Stimulated activated CD4-positive, alpha-beta T cell treated with anti-CD3 and anti-CD28 coated beads, Interleukin-4, amount 100 ng/mL, for 1 hour (primary cell): ENCODE data around the gene PEMT.

Source experiments
- DNase-seq: peaks from one replicate; pipeline ENCODE4 v3.0.0-alpha.2; 2020

The PEMT gene

GRCh38 chr17:17528696-17529652, 62.5 kb downstream of the PEMT start:
- no peak for DNase-seq

DNA sequence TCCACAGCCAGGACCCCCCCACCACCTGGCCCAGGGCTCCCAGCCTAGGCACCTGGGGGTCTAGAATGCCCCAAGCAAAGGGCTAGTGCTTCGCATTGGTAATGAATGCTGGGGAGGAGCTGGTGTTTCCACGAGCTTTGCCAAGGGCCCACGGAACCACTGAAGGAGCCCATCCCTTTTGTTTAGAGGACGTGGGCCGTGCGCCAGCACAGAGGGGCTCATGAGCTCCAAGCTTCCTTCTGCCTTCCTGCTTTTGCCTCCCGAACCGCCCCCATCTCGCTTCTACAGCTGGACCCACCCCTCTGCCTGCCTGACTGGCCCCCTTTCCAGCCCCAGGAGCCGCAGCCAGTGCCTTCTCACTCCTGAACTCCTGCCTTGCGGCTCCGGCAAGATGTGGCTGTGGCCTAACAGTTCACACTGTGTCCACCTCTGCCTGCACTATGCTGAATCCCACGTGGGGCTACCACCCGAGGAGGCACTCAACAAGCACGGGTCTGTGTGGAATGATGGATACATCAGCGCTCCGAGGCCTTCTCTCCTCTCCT, 63.5 kb downstream of the PEMT start:
- no peak for DNase-seq

DNA sequence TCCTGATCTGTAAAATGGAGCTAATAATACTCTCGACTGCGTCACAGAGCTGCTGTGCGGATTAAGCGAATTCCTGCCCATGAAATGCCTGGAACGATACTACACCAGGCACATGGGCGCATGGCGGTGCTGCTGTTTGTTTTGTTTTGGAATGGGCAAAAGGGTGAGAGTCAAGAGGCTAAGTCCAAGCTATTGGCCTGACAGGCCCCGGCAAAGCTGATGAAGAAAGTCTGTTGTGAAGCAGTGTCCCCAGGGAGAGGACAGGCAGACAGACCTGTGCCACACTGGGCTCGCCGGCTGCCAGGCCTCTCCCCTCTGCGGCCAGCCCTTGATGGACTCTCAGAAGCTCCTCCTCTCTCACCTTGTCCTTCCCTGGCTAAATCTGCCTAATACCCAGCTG, 64.0 kb downstream of the PEMT start:
- DNase-seq: no peak

DNA sequence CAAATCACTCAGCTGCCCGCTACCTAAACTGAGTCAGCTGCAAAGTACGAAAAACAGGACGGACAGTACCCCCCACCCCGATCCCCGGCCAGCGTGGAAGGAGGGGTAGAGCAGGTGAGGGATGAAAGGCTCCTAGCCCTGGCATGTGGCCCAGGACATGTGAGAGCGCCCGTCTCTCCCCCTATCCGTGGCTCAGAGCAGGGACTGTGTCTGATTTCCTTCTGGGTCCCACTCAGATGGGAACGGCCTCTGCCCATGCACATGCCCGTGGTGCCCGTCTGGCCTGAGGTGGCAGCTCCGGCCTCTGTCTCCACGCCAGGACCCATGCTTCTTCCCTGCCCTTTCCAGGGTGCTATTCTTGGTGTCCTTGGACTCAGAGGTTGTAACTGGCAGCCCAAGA, 65.1 kb downstream of the PEMT start:
- no peak for DNase-seq

GRCh38 chr17:17525956-17526355, 65.6 kb downstream of the PEMT start:
- no peak for DNase-seq

DNA sequence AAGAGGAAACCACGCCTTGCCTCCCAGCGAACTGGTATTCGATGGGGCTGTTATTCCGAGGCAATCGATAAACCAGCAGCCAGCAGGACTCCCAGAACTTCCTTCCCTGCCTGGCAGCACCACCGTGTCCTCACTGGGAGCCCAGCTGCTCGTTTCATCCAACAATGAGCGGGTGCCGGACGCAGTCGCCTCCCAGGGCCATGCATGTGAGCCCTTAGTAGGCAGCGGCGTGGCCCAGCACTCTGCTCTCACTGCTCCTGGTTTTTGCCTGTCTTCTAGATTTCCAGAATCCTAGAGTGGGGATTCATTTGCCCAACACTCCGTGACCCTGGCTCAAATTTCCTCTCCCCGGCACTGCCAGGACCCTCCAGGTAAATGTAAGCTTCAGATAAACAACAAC, 66.2 kb downstream of the PEMT start:
- DNase-seq: no peak

DNA sequence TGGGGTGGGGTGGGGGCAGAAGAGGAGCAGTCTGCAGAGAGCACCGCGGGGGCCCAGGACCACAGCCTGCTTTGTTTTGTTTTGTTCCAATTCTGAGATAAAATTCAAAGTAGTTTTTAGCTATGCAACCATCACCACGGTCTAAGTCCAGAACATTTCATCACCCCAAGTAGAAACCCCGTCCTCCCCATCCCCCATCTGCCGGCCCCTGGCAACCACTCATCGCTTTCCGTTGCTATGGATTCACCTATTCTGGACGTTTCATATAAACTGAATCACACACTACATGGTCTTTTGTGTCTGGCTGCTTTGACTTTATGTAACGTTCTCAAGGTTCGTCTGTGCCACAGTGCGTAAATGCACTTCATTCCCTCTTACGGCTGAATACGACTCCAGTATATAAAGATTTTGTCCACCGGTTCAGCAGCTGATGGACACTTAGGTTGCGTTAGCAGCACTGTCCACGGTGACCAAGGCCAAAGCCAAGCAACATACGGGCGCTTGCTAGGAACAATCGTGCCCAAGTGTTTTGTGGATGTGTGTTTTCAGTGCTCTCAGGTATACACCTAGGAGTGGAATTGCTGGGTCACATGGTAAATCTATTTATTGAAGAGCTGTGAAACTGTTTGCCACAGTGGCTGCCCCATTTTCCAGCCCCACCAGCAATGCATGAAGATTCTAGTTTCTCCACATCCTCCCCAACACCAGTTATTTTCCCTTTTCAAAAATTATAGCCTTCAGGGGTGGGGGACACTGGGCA, 67.6 kb downstream of the PEMT start:
- DNase-seq: no peak

DNA sequence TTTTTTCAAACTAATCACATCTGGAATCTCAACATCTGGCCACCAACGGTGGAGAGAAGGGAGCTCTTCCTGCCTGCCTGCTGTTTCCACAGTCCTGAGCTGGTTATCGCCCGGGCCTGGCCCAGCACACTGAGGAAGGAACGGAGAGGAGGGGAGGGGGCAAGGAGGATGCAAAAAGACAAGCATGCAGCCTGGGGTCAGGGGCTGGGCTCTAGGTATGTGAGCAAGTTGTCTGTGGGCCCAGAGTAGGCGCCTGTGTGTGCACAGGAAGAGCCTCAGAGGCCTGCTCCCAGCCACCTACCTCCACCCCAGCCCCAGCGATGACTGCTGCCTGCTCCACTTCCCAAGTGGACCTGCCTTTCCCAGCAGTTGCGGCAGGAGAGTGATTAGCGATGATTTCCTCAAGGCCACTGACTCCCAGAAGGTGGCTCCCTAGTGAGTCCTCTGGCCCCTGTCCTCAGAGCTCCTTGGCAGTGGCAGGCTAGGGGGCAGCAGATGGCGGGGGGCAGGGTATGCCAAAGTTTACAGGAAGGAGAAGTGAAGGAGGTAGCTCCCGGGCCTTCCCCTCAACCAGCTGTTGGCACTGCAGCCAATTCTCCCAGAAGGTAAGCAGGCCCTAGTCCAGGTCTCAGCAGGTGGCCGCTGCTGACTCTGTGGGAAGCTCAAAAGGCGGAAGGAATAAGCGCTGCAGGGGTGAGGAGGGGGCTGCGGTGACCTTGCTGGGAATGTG, 68.3 kb downstream of the PEMT start:
- DNase-seq: no peak

GRCh38 chr17:17520599-17521232, 70.8 kb downstream of the PEMT start:
- no peak for DNase-seq

GRCh38 chr17:17519886-17520285, 71.6 kb downstream of the PEMT start:
- DNase-seq: no peak

DNA sequence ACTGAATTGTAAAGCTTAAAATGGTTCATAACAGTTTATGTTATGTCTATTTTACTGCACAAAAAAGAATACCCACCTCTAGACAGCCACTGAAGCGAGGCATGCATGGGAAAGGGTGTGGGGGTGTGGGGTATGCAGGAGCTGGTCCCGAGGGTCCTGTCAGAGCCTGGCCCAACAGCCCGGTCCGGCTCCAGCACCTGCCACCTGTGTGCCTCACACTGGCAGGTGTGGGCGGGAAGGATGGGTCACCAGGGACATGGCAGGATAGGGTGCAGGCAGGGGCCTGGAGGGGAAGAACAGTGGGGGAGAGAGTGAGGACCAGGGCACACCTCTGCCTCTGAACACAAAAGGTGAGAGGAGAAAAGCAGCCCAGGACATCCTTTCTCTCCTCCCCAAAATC, 72.6 kb downstream of the PEMT start:
- no peak for DNase-seq

DNA sequence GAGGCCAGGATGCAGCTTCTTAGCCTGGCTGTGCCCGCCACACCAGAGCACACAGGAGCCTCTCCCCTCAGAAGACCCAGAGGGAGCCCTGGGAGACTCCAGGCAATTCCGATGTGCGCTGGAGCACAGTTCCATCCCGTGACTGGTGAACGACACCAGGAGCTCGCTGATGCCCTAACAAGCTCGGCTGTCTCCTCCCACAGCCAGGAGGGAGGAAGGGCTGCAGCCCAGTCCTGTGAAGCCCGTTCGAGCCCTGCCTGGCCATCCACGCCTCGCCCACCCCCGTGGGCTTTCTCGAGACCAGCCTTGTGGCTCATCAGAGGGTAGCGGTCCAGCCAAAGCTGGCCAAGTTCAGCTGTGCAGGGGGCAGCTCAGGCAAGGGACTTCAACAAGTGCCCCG, 73.5 kb downstream of the PEMT start:
- no peak for DNase-seq

GRCh38 chr17:17516941-17517720, 74.4 kb downstream of the PEMT start:
- DNase-seq: no peak

DNA sequence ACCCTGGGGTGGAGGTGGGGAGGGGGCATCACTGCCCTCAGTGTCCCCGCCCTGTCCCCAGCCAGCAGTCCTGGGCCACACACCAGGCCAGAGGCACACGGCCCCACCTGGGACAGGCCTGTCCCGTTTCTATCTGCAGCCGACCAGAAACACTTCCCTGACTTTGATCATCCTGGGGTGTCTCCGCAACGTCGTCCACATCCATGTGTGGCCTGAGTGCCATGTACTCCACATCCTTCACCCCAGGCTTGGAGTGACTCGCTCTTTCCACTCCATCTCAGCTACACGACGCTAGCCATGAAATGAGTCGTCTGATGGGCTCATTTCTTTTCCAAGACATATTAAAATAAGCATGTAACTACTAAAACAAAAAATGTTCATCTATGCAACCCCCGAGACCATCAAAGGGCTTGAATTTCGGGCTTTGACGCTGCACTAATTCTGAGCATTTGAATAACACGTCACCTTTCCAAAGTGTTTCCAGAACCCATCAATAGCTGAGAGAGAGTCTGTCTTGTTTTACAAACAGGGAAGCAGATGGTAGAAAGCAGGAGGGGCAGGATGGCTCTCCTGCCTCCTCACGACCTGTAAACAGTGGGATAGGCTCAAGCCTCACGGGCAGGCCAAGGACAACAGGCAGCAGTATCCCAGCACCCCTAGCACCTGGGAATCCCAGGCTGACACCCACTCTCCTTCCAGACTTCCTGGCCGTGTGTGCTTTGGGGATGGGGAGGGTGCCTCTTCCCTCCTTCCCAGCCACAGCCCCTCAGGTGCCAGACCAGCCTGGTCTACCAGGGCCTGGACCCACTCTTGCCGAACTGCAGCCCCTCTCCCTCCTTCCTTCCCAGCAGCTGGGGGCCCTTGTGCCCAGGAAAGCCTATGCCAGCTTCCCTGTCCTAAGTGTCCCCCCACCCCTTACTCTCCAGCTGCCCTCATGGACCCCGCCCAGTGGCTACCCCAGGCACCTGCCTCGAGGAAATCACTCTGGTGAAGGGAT, 75.3 kb downstream of the PEMT start:
- no peak for DNase-seq

DNA sequence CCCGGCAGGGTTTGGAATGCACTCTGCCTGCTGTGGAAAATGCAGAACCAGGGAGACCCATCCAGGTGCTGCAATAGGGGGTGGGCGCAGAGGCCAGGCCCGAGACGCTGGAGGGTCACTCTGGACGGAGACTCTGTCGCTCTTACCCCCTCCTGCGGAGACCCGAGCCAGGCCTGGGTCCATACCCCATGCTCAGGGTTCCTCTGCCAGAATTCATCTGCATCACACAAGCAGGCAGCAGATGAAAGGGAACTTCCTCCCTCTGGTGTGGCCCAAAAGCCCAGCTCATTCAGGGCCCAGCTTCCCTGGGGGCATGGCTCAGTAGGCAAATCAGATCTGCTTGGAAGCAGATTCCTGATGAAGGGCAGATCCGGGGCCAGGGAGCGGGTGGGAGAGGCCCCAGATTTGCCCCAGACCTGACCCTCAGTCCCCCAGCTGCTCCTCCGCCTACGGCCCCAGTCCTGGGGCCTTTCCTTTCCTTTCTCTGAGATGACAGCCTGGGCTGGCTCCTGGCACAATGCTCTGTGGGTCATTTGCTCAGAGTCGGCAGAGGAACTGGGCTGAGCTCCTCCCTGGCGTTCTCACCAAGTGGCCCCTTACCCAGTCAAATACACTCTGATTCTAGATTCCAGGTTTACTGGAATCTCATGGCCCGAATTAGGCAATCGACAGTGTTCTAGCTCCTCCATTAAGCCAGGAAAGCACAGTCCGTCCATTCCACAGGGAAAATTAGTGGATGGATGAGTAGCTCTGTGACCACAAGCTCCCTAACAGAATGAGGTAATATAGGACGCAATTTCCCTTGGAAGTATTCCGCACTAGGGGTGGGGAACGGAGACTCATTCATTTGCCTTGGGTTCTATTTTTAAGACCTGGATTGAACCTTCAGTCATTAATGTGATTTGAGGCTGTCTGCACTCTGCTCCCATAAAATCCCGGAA, 76.2 kb downstream of the PEMT start:
- no peak for DNase-seq

DNA sequence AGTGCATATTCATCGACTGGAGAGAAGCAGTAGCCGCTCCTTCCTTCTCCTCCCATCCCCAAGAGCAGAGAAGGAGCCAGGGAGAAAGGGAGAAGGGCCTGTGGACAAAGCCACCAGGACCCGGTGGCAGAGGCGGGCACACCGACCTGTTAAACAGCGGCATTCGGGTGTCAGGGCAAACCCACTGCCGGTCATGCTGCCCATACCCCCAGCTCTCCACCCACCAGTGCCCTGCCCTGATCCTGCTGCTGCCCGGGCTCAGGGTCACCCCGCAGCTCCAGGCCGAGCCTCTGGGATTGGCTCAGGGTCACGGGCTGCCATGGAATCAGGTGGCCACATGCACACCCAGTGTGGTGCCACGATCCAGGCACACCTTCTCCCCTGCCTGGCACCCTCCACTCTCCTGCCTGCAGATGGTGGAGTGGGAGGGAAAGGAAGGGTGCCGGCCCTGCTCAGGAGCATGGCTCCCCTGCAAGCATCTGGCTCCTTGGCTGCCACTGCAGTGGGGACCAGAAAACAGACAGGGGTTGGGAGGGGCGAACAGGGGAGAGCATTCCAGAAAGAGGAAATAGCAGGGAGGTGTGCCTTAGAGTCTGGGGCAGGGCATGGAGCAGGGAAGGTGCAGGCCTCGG, 77.0 kb downstream of the PEMT start:
- DNase-seq: no peak

GRCh38 chr17:17513626-17514025, 77.9 kb downstream of the PEMT start:
- no peak for DNase-seq

GRCh38 chr17:17512866-17513265, 78.6 kb downstream of the PEMT start:
- no peak for DNase-seq
